ENCODE data around the gene GRK5. TPM values are rescaled to one million over a fixed set of nuclear protein-coding genes. Genes with fewer than 3 reads are reported as not detected.

Gene GRK5
- total RNA-seq, 1 experiment from 2014 or later, result 2.3 TPM

GRCh38 chr10:119452396-119452795, 245.0 kb downstream of the GRK5 start (continued):
- TF ChIP-seq ZNF532 (CRISPR knock-in tag; IDR thresholded peaks at IDR 0.05; ENCODE audit: borderline replicate concordance) (no peak), NR2C2 (CRISPR knock-in tag; IDR thresholded peaks at IDR 0.05) (no peak), ATF3 (CRISPR knock-in tag; conservative IDR thresholded peaks at IDR 0.05) (no peak), NFYB (CRISPR knock-in tag; conservative IDR thresholded peaks at IDR 0.05; ENCODE audit: low read depth) (no peak), CTCF (IDR thresholded peaks at IDR 0.05) (no peak), NFE2L1 (CRISPR knock-in tag; IDR thresholded peaks at IDR 0.05) (no peak), PRRX2 (CRISPR knock-in tag; IDR thresholded peaks at IDR 0.05) (no peak), TEAD4 (CRISPR knock-in tag; IDR thresholded peaks at IDR 0.05) (no peak), ESRRA (CRISPR knock-in tag; IDR thresholded peaks at IDR 0.05; ENCODE audit: borderline replicate concordance) (no peak), NR3C1 (CRISPR knock-in tag; conservative IDR thresholded peaks at IDR 0.05; ENCODE audit: low read depth) (no peak), MXD4 (CRISPR knock-in tag; IDR thresholded peaks at IDR 0.05; ENCODE audit: borderline replicate concordance) (no peak), SMAD4 (CRISPR knock-in tag; IDR thresholded peaks at IDR 0.05) (no peak), NR1H2 (CRISPR knock-in tag; IDR thresholded peaks at IDR 0.05) (no peak), MLX (CRISPR knock-in tag; IDR thresholded peaks at IDR 0.05) (no peak)

- CTCF ChIA-PET, result interaction anchor here (1.0 to 1.7 kb wide), 2 partner anchors 8 to 254 kb away, joined by 3 to 14 read pairs; no protein-coding TSS in a partner anchor
- no peaks in the 10 kb centered on the region for H3K27me3 Mint-ChIP-seq (ENCODE audit: low read depth)
- no peak for DNase-seq (ENCODE audit: low spot score)
- H3K36me3 Mint-ChIP-seq, result no peaks in the 10 kb centered on the region
- peaks cover 15% of the 10 kb centered on the region for H3K4me1 Mint-ChIP-seq
- no peaks in the 10 kb centered on the region for H3K9me3 Mint-ChIP-seq
- POLR2A ChIA-PET, result no interaction called here
- H3K4me3 Mint-ChIP-seq, result no peak overlapping the region
- no peak overlapping the region for H3K27ac Mint-ChIP-seq
- ATAC-seq, result no peak
- TF ChIP-seq TEAD4 (CRISPR knock-in tag; IDR thresholded peaks at IDR 0.05), result no peak
- TF ChIP-seq CREM (CRISPR knock-in tag; IDR thresholded peaks at IDR 0.05), result no peak
These were observed 245.9 kb downstream of the GRK5 start for GRCh38 chr10:119453313-119453712.

GRCh38 chr10:119454316-119454715, 246.9 kb downstream of the GRK5 start:
- H3K36me3 Mint-ChIP-seq, result no peaks in the 10 kb centered on the region
- H3K27ac Mint-ChIP-seq, result no peak overlapping the region
- H3K27me3 Mint-ChIP-seq (ENCODE audit: low read depth), result no peaks in the 10 kb centered on the region
- ATAC-seq, result peak; percentile 61
- H3K9me3 Mint-ChIP-seq, result no peaks in the 10 kb centered on the region
- peaks cover 7% of the 10 kb centered on the region; the same call in 1 of the 2 replicates for H3K4me1 Mint-ChIP-seq
- DNase-seq (ENCODE audit: low spot score), result peak; percentile 33
- H3K4me3 Mint-ChIP-seq, result no peak overlapping the region
- ChIA-PET POLR2A (no interaction called here), CTCF (interaction anchor here (0.8 to 1.7 kb wide), 4 partner anchors 9 to 255 kb away, joined by 3 to 14 read pairs (median 5); no protein-coding TSS in a partner anchor)
- TF ChIP-seq ZNF396 (CRISPR knock-in tag; IDR thresholded peaks at IDR 0.05; ENCODE audit: borderline replicate concordance) (no peak), FOXP4 (CRISPR knock-in tag; IDR thresholded peaks at IDR 0.05) (no peak), SP1 (CRISPR knock-in tag; conservative IDR thresholded peaks at IDR 0.05) (no peak), CTCF (IDR thresholded peaks at IDR 0.05) (no peak), USF1 (CRISPR knock-in tag; IDR thresholded peaks at IDR 0.05) (no peak), NFATC4 (CRISPR knock-in tag; IDR thresholded peaks at IDR 0.05) (no peak), FOXJ3 (CRISPR knock-in tag; IDR thresholded peaks at IDR 0.05; ENCODE audit: borderline replicate concordance) (no peak)
